ENCODE results near the gene TMUB2. TPM values are rescaled to one million over a fixed set of nuclear protein-coding genes. Genes with fewer than 3 reads are reported as not detected.
A peak's percentile ranks its signal among the peaks of the same experiment; 100 is the strongest.

TMUB2 gene
- total RNA-seq, 3 donors from 2014 or later, result 47.2 to 58.6 (median 49.1) TPM

- Histone ChIP-seq H3K4me3 (no peak overlapping the region), H3K9me3 (no peaks in the 10 kb centered on the region), H3K4me1 (ENCODE audit: low read depth) (peaks cover 17% of the 10 kb centered on the region), H3K36me3 (ENCODE audit: low read depth) (no peaks in the 10 kb centered on the region)
- ATAC-seq (no peak), DNase-seq (no peak)
- TF ChIP-seq CTCF (IDR thresholded peaks at IDR 0.05), result no peak
- intact Hi-C loops (cut with DNase I, micrococcal nuclease), result no loop called here
Measured at GRCh38 chr17:44206825-44207155, 20.0 kb downstream of the TMUB2 start.

GRCh38 chr17:44207319-44207718, 20.5 kb downstream of the TMUB2 start:
- no peaks in the 10 kb centered on the region for H3K36me3 ChIP-seq (ENCODE audit: low read depth)
- ATAC-seq (no peak), DNase-seq (no peak)
- no peaks in the 10 kb centered on the region for H3K9me3 ChIP-seq
- no peak for TF ChIP-seq CTCF (IDR thresholded peaks at IDR 0.05)
- H3K4me3 ChIP-seq, result no peak overlapping the region
- H3K4me1 ChIP-seq (ENCODE audit: low read depth), result peaks cover 17% of the 10 kb centered on the region
- intact Hi-C loops (cut with DNase I, micrococcal nuclease), result no loop called here

GRCh38 chr17:44207743-44208142, 21.0 kb downstream of the TMUB2 start:
- no peak for TF ChIP-seq CTCF (IDR thresholded peaks at IDR 0.05)
- Histone ChIP-seq H3K4me3 (no peak overlapping the region), H3K4me1 (ENCODE audit: low read depth) (peaks cover 17% of the 10 kb centered on the region), H3K9me3 (no peaks in the 10 kb centered on the region), H3K36me3 (ENCODE audit: low read depth) (no peaks in the 10 kb centered on the region)
- intact Hi-C loops (cut with DNase I, micrococcal nuclease), result no loop called here
- ATAC-seq, result no peak
- DNase-seq, result no peak

- H3K4me3 ChIP-seq, result no peak overlapping the region
Measured at GRCh38 chr17:44209786-44210341, 23.1 kb downstream of the TMUB2 start.

GRCh38 chr17:44210342-44211192, 23.8 kb downstream of the TMUB2 start:
- Histone ChIP-seq H3K9me3 (no peaks in the 10 kb centered on the region), H3K36me3 (ENCODE audit: low read depth) (no peaks in the 10 kb centered on the region), H3K4me1 (ENCODE audit: low read depth) (peaks cover 13% of the 10 kb centered on the region), H3K4me3 (no peak overlapping the region)
- DNase-seq (peak; percentile 91 to 93 (median 92)), ATAC-seq (peak; percentile 97)
- peak; percentile 99 for TF ChIP-seq CTCF (IDR thresholded peaks at IDR 0.05)
- intact Hi-C loops (cut with DNase I, micrococcal nuclease), result loop anchor here (5.0 to 10.0 kb wide), 2 partner anchors 107 to 124 kb away; no protein-coding TSS in a partner anchor

More at GRCh38 chr17:44209786-44210341, 23.1 kb downstream of the TMUB2 start:
- ATAC-seq, result no peak
- Histone ChIP-seq H3K36me3 (ENCODE audit: low read depth) (no peaks in the 10 kb centered on the region), H3K9me3 (no peaks in the 10 kb centered on the region), H3K4me1 (ENCODE audit: low read depth) (peaks cover 13% of the 10 kb centered on the region)
- intact Hi-C loops (cut with DNase I, micrococcal nuclease), result loop anchor here (5.0 to 10.0 kb wide), 2 partner anchors 107 to 125 kb away; no protein-coding TSS in a partner anchor
- TF ChIP-seq CTCF (IDR thresholded peaks at IDR 0.05), result no peak
- no peak for DNase-seq
